ENCODE results near the gene ASB6. TPM values are rescaled to one million over a fixed set of nuclear protein-coding genes. Genes with fewer than 3 reads are reported as not detected.

Gene ASB6
- total RNA-seq, 2 donors from 2014 or later = 15.8 to 18.5 TPM

DNA sequence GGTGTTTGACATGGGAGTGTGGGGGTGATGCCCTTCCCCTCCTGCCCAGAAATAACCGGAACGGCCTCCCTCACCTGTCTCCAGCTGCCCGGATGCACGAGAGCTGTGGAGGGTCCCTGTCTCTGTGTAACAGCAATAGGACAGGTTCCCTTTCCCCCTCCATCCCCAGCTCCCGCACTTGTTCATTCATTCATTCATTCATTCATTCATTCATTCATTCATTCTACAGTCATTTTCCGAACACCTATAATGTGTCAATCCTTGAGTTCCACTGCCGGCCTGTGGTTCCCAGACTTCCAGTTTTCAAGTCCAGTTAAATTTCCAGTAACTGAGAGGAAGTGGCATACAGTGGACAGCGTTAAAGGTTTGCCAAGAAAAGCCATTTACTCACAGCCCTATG is 30.8 kb upstream of the ASB6 start:
- no peaks in the 10 kb centered on the region for H3K4me1 ChIP-seq
- no peak overlapping the region for H3K27ac ChIP-seq
- no peaks in the 10 kb centered on the region for H3K9me3 ChIP-seq
- no peaks in the 10 kb centered on the region for H3K27me3 ChIP-seq
- intact Hi-C loops (cut with DNase I) = no loop called here
- TF ChIP-seq, protein P1, sequence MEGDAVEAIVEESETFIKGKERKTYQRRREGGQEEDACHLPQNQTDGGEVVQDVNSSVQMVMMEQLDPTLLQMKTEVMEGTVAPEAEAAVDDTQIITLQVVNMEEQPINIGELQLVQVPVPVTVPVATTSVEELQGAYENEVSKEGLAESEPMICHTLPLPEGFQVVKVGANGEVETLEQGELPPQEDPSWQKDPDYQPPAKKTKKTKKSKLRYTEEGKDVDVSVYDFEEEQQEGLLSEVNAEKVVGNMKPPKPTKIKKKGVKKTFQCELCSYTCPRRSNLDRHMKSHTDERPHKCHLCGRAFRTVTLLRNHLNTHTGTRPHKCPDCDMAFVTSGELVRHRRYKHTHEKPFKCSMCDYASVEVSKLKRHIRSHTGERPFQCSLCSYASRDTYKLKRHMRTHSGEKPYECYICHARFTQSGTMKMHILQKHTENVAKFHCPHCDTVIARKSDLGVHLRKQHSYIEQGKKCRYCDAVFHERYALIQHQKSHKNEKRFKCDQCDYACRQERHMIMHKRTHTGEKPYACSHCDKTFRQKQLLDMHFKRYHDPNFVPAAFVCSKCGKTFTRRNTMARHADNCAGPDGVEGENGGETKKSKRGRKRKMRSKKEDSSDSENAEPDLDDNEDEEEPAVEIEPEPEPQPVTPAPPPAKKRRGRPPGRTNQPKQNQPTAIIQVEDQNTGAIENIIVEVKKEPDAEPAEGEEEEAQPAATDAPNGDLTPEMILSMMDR (IDR thresholded peaks at IDR 0.05) = no peak
- DNase-seq = no peak
- H3K9ac ChIP-seq (ENCODE audit: low read depth in 2 of 2, low read length in 2 of 2) = no peak overlapping the region
- H3K36me3 ChIP-seq = no peaks in the 10 kb centered on the region
- H3K4me3 ChIP-seq = no peak overlapping the region

GRCh38 chr9:129671519-129671918 is 29.6 kb upstream of the ASB6 start:
- peaks cover 7% of the 10 kb centered on the region for H3K27me3 ChIP-seq
- intact Hi-C loops (cut with DNase I) = no loop called here
- H3K9me3 ChIP-seq = no peaks in the 10 kb centered on the region
- TF ChIP-seq, protein P1 (IDR thresholded peaks at IDR 0.05) = no peak
- no peak overlapping the region for H3K27ac ChIP-seq
- no peak overlapping the region for H3K4me3 ChIP-seq
- no peak for DNase-seq
- no peaks in the 10 kb centered on the region for H3K36me3 ChIP-seq
- H3K9ac ChIP-seq (ENCODE audit: low read depth in 2 of 2, low read length in 2 of 2) = no peak overlapping the region
- H3K4me1 ChIP-seq = no peaks in the 10 kb centered on the region

DNA sequence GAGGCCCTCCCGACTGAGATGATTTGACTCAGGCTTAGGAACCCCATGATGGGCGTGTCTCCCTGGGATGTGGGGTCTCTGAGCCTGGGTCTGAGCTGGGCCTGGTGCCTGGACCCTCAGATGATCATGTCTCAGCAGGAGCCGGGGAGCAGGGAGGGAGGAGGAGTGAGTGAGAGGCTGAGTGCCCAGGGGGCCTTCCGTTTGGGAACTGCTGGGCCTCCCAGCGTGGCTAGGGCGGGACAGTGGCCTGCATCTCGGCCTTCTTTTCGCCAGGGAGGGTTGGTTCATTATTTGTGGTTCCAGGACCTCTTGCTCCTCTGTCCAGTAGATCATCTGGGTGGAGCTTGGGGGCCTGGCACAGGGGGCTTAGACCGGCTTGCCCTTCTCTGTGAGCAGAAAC is 29.1 kb upstream of the ASB6 start:
- H3K27ac ChIP-seq = no peak overlapping the region
- no peak overlapping the region for H3K4me3 ChIP-seq
- TF ChIP-seq, protein P1 (IDR thresholded peaks at IDR 0.05) = no peak
- H3K9me3 ChIP-seq = no peaks in the 10 kb centered on the region
- intact Hi-C loops (cut with DNase I) = no loop called here
- no peaks in the 10 kb centered on the region for H3K36me3 ChIP-seq
- peaks cover 11% of the 10 kb centered on the region for H3K27me3 ChIP-seq
- no peaks in the 10 kb centered on the region for H3K4me1 ChIP-seq
- no peak overlapping the region for H3K9ac ChIP-seq (ENCODE audit: low read depth in 2 of 2, low read length in 2 of 2)
- DNase-seq = no peak

DNA sequence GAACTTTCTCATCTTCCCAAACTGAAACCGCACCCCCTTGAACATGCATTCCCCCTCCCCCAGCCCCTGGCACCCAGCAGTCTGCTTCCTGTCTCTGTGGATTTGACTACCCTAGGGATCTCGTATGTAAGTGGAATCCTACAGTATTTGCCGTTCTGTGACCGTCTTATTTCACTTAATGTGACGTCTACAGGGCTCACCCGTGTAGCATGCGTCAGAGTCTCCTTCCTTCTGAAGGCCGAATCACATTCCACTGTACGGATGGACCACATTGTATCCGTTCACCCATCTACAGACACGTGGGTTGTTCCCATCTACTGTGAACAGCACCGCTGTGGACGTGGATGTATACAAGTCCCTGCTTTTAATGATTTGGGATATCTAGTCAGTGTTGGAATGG is 28.0 kb upstream of the ASB6 start:
- intact Hi-C loops (cut with DNase I) = no loop called here
- H3K9ac ChIP-seq (ENCODE audit: low read depth in 2 of 2, low read length in 2 of 2) = no peak overlapping the region
- H3K9me3 ChIP-seq = no peaks in the 10 kb centered on the region
- no peaks in the 10 kb centered on the region for H3K36me3 ChIP-seq
- H3K27ac ChIP-seq = no peak overlapping the region
- peaks cover 4% of the 10 kb centered on the region for H3K4me1 ChIP-seq
- H3K27me3 ChIP-seq = peaks cover 18% of the 10 kb centered on the region
- DNase-seq = no peak
- H3K4me3 ChIP-seq = no peak overlapping the region
- TF ChIP-seq, protein P1 (IDR thresholded peaks at IDR 0.05) = no peak

- intact Hi-C loops (cut with DNase I) = no loop called here
These were observed 27.3 kb upstream of the ASB6 start for GRCh38 chr9:129669141-129669718.

More at GRCh38 chr9:129669141-129669718, 27.3 kb upstream of the ASB6 start:
- TF ChIP-seq, protein P1 (IDR thresholded peaks at IDR 0.05) = no peak
- H3K9me3 ChIP-seq = no peaks in the 10 kb centered on the region
- H3K36me3 ChIP-seq = no peaks in the 10 kb centered on the region
- peaks cover 4% of the 10 kb centered on the region for H3K4me1 ChIP-seq
- H3K9ac ChIP-seq (ENCODE audit: low read depth in 2 of 2, low read length in 2 of 2) = no peak overlapping the region
- DNase-seq = no peak
- H3K27me3 ChIP-seq = peaks cover 24% of the 10 kb centered on the region
- no peak overlapping the region for H3K27ac ChIP-seq
- H3K4me3 ChIP-seq = no peak overlapping the region
